Kidney capillary endothelial cell (primary cell): Measurements from ENCODE around the gene MEAK7.

Source experiments
- DNase-seq: peaks from one replicate; pipeline ENCODE4 v3.0.0-alpha.2; 2018; ENCODE audit warnings: low spot score

Gene MEAK7

DNA sequence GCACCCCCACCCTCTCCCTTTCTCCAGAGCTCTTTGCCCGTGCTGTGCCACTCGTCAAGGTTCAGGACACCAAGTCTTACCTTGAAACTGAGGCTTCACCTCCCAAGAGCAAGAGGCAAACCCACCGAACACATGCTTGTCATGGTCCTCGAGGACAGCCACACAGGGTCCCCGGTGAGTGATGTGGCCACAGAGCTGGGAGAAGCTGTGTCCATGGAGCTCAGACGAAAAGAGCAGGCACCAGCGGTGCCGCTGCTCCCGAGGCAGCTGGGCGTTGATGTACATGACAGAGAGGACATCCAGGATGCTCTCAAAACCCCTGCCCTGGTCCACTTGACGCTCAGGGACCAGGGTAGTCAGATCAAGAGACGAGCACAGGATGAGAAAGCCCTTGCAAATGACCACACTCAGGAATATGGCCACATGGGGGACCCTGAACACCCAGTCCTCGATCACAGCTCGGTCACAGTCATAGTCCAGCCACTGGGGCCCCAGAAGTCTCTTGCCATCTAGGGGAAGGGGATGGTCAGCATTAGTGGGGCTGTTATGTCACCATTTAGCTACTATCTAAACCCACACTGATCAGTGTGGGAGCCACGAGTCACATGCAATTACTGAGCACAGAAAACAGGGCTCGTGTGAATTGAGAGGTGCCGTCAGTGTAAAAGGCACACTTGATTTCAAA lies 17.8 kb downstream of the MEAK7 start:
- no peak for DNase-seq

DNA sequence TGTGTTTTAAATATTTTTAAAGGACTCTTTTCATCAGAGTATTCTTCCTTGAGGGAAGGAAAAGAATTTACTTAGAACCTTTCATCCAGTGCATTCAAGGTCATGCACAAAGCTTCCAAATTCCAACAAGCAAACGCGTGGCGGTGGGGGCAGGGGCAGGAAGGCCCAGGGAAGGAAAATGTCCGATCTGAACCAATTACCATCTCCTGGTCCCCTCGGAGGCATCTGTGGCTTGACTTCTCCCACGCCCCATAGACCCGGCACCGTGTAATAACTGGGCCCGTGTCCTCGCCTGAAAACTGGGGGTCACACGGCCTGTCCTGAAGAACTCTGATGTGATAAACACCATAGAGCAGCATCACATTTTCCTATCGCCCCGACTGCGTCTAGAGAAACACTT lies 18.3 kb downstream of the MEAK7 start:
- no peak for DNase-seq

DNA sequence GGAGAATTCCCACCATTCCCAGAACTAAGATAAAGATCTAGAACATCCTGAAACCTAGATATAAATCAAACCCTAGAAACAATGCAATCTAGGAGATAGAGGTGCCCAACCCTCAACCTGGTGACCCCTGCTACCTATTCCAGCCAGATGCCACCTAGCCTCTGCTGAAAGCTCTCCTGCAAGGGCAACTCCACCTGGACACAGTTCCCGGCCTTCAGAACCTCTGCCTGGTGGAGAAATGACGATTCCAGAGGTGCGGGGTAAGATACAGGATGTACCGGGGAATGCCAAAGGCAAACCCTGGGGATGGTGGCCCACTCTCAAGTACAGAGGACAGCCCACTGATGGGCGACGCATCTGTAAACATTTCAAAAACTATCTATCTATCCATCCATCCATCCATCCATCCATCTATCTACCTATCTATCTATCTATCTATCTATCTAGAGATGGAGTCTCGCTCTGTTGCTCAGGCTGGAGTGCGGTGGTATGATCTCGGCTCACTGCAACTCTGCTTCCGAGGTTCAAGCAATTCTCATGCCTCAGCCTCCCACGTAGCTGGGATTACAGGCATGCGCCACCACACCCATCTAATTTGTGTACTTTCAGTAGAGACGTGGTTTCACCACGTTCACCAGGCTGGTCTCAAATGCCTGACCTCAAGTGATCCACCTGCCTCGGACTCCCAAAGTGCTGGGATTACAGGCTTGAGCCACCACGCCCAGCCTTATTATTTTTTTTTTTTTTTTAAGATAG lies 19.0 kb downstream of the MEAK7 start:
- DNase-seq, result no peak

GRCh38 chr16:84484579-84485254 lies 19.7 kb downstream of the MEAK7 start:
- DNase-seq, result no peak

- DNase-seq, result no peak
These were observed 20.4 kb downstream of the MEAK7 start for GRCh38 chr16:84483882-84484565.

- no peak for DNase-seq
These were observed 21.2 kb downstream of the MEAK7 start for GRCh38 chr16:84482951-84483881.

DNA sequence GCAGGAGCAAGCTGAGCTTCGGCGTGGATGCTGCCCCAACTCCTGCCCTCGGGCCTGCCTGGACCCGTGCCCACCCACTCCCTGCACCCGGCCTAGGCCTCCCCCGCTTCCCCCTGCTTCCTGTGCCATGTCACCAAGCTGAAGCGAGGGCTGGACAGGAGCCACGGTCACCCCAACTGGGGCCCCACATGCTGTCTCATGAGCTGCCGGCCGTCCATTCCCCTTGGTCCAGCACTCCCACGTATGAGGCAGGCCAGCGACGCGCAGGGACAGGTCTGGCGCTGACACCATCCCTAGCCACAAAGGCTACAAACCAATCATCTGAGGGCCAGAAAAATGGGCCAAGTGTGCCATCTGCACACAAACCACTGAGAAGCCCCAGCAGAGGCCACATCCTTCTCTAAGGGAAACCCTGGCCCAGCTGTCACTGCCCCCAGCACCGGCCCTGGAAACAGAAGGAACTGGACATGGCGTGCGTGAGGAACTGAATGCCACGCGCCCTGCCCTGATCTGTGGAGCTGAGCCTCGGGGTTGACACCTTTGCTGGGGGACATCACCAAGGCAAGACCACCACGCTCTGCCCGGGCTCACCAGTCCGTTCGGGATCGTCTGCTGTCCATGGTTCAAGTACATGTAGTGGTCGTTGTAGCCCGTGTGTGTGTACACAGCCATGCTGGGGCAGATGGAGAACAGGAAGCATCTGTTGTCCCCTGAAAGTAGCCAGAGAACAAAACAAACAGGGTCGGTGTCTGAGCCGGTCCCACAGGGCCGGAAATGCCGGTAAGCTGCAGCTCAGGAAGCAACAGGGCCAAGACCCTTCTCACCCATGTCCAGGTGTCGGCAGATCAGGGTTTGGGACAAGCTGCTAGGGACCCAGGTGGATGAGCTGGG lies 22.2 kb downstream of the MEAK7 start:
- peak; percentile 67 for DNase-seq

- no peak for DNase-seq
These were observed 23.3 kb downstream of the MEAK7 start for GRCh38 chr16:84481051-84481735.

DNA sequence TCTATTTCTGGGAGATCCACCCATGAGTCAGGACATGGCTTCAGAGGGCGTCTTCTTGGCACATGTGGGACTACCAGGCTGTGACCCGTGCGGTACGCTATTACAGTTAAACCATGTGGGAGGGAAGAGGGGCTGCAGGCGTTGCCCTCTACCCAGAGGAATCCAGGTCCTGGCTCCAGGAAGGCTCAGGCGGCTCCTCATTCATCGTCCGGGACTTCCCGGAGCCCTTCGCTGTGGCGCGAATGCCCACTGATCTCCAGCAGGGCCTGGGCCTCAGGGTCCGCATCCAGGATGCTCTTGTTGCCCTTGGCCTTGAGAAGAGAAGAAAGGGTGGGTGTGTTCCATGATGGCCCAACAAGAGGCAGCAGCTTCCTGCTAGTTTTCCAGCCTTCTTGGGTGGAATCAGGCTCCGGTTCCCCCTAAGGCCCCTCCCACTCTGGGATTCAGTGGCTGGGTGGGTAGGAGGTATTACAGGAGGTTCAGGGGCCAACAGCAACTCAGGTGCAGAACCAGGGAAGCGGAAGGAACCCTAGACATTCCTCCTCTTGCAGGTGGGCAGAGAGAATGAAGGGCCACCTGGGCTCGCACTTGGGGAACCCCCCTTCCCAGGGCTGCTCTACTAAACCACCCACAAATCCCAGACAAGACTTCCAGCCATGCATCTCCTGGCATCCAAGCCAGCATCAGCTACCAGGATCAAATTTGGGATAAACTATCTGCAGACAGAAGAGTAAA lies 24.6 kb downstream of the MEAK7 start:
- no peak for DNase-seq

GRCh38 chr16:84478172-84478947 lies 26.1 kb downstream of the MEAK7 start:
- no peak for DNase-seq

- DNase-seq, result no peak
These were observed 26.8 kb downstream of the MEAK7 start for GRCh38 chr16:84477661-84478060.

- DNase-seq, result no peak
These were observed 28.1 kb downstream of the MEAK7 start for GRCh38 chr16:84476401-84476800.

DNA sequence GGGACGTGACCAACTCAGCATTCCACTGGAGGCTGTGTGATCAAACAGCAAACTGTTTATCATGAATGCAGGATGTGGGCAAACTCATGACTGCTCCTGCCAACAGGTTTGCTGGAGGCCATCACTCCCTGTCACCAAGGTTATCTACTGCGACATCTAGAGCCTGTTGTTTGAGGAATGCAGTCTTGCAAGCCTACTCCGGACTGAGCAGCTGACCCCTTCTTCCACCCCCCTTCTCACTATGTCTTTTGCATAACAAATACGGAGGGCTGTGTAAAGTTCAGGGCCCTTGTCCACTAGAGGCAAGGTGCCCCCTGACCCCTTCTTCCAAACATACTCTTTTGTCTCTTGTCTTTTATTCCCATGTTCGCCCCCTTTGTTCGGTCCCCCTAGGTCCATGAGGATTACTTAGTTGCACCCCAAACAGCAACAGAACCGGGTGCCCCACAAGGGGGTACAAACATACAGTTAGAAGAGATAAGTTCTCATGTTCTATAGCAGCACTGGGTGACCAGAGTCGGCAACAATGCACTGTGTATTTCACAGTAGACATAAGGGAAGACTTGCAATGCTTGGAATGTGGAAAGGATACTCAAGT lies 28.7 kb downstream of the MEAK7 start:
- no peak for DNase-seq

GRCh38 chr16:84471966-84472365 lies 32.5 kb downstream of the MEAK7 start:
- no peak for DNase-seq

DNA sequence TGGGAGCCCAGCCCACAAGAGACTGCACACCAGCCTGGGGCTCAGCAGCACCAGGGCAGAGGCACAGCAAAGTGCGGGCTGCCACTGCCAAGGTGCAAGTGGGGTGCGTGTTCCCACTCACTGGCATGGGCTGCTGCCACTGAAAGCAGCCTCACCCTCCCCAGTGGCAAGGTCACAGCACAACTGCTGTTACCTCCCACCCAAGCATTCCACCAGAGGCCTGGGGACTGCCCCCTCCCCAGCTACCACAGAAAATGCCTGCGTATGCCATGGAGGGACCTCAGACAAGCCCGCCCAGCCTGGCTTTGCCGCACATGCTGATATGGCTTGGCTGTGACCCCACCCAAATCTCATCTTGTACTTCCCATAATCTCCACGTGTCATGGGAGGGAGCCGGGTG lies 33.1 kb downstream of the MEAK7 start:
- DNase-seq, result no peak

GRCh38 chr16:84467709-84468108 lies 36.8 kb downstream of the MEAK7 start:
- no peak for DNase-seq

DNA sequence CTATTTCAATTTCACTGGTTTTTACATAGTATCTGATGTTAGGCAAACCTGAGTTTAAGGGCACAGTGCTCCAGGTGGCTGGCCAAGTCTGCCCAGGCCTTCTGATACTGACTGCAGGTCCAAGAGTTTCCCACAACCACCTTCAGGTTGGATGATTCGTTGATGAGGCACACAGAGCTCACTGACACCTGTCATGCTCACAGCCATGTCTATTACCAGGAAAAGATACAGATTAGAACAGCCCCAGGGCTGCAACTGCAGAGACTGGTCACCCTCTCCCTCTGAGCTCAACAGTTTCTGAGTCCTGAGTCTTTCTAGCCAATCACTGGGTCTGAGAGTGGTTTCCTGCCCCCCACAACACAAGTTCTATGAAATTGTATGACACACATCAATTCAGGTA lies 37.2 kb downstream of the MEAK7 start:
- no peak for DNase-seq

GRCh38 chr16:84466692-84467091 lies 37.8 kb downstream of the MEAK7 start:
- DNase-seq, result no peak
